ENCODE data around the gene SLC22A23.

The SLC22A23 gene

GRCh38 chr6:3443221-3443515 lies 13.7 kb downstream of the SLC22A23 start:
- TF ChIP-seq, protein P1, sequence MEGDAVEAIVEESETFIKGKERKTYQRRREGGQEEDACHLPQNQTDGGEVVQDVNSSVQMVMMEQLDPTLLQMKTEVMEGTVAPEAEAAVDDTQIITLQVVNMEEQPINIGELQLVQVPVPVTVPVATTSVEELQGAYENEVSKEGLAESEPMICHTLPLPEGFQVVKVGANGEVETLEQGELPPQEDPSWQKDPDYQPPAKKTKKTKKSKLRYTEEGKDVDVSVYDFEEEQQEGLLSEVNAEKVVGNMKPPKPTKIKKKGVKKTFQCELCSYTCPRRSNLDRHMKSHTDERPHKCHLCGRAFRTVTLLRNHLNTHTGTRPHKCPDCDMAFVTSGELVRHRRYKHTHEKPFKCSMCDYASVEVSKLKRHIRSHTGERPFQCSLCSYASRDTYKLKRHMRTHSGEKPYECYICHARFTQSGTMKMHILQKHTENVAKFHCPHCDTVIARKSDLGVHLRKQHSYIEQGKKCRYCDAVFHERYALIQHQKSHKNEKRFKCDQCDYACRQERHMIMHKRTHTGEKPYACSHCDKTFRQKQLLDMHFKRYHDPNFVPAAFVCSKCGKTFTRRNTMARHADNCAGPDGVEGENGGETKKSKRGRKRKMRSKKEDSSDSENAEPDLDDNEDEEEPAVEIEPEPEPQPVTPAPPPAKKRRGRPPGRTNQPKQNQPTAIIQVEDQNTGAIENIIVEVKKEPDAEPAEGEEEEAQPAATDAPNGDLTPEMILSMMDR (IDR thresholded peaks at IDR 0.05; ENCODE audit: poor library complexity, severe bottlenecking): no peak
- peaks cover 13% of the 10 kb centered on the region for H3K4me1 ChIP-seq (ENCODE audit: insufficient read depth, poor library complexity, severe bottlenecking)
- H3K36me3 ChIP-seq (ENCODE audit: low read depth): no peaks in the 10 kb centered on the region
- no peak for DNase-seq (ENCODE audit: low spot score)
- no peak for ATAC-seq (ENCODE audit: low read depth)
- H3K4me3 ChIP-seq (ENCODE audit: severe bottlenecking): no peak overlapping the region
- no peaks in the 10 kb centered on the region for H3K27me3 ChIP-seq (ENCODE audit: insufficient read depth, poor library complexity, severe bottlenecking)
- no peak overlapping the region for H3K27ac ChIP-seq (ENCODE audit: poor library complexity, severe bottlenecking)
- H3K9me3 ChIP-seq (ENCODE audit: severe bottlenecking): no peaks in the 10 kb centered on the region

DNA sequence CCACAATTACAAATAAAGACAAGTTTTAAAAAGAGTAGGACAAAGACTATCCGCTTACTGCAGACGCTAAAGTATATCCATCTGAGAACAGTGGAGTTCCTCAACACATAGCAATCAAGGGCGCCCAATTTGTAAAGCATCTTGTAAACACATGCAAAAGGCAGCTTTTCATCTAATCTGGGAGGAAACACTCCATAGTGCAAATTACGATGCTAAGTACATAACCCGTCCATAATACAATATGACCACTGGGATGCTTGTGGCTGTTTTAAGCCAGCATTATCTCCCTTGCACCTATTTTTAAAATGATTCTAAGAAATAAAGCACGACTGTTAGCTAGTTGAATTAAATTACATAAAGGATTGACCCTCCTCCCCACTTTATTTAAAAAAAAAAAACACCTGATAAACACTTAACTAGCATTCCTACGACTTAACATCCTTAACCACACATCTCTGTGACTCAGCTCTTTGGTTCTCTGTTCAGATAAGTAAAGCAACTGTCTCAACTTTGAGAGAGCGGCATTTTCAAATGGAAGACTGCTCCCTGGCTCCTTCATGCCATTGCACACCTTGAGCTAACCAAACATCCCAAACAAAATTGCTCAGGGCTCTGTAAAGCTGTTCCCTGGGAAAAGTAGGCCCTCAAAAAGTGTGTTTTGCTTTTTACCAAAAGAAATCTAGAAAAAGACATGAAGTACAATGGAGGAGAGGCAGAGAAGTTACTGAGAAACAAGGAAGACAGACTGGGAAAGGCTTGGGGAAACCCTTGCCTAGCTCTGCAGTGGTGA lies 14.2 kb downstream of the SLC22A23 start:
- no peak overlapping the region for H3K4me3 ChIP-seq (ENCODE audit: severe bottlenecking)
- H3K27ac ChIP-seq (ENCODE audit: poor library complexity, severe bottlenecking): no peak overlapping the region
- no peaks in the 10 kb centered on the region for H3K9me3 ChIP-seq (ENCODE audit: severe bottlenecking)
- ATAC-seq (ENCODE audit: low read depth): peak; percentile 54; the same call in 2 of the 3 replicates
- TF ChIP-seq, protein P1 (IDR thresholded peaks at IDR 0.05; ENCODE audit: poor library complexity, severe bottlenecking): no peak
- H3K36me3 ChIP-seq (ENCODE audit: low read depth): no peaks in the 10 kb centered on the region
- no peak for DNase-seq (ENCODE audit: low spot score)
- H3K27me3 ChIP-seq (ENCODE audit: insufficient read depth, poor library complexity, severe bottlenecking): no peaks in the 10 kb centered on the region
- peaks cover 17% of the 10 kb centered on the region for H3K4me1 ChIP-seq (ENCODE audit: insufficient read depth, poor library complexity, severe bottlenecking)

DNA sequence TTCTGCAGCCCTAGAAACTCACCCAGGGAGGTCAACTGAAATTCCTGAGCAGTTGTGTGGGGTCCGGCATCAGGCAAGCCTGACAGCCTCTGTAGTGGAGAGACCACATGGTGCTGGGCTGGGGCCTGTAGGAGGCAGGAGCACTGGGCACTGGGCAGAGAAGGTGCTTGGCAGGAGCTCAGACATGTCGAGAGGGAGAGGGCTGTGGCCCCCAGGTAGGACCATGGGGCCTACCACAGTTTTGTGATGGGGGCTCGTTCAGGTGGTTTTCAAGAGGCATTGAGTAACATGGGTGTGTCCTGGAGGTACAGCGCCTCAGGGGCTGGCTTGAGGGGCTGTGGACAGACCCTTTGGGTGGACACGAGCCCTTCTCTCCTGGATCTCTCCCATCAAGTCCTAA lies 15.9 kb downstream of the SLC22A23 start:
- H3K27me3 ChIP-seq (ENCODE audit: insufficient read depth, poor library complexity, severe bottlenecking): no peaks in the 10 kb centered on the region
- no peak overlapping the region for H3K27ac ChIP-seq (ENCODE audit: poor library complexity, severe bottlenecking)
- no peaks in the 10 kb centered on the region for H3K36me3 ChIP-seq (ENCODE audit: low read depth)
- no peaks in the 10 kb centered on the region for H3K9me3 ChIP-seq (ENCODE audit: severe bottlenecking)
- DNase-seq (ENCODE audit: low spot score): no peak
- TF ChIP-seq, protein P1 (IDR thresholded peaks at IDR 0.05; ENCODE audit: poor library complexity, severe bottlenecking): no peak
- H3K4me3 ChIP-seq (ENCODE audit: severe bottlenecking): no peak overlapping the region
- peaks cover 17% of the 10 kb centered on the region for H3K4me1 ChIP-seq (ENCODE audit: insufficient read depth, poor library complexity, severe bottlenecking)
- ATAC-seq (ENCODE audit: low read depth): no peak

- Histone ChIP-seq H3K36me3 (ENCODE audit: low read depth) (no peaks in the 10 kb centered on the region), H3K9me3 (ENCODE audit: severe bottlenecking) (no peaks in the 10 kb centered on the region)
- no peak for ATAC-seq (ENCODE audit: low read depth)
These were observed 16.9 kb downstream of the SLC22A23 start for GRCh38 chr6:3439961-3440360.

More at GRCh38 chr6:3439961-3440360, 16.9 kb downstream of the SLC22A23 start:
- Histone ChIP-seq H3K4me1 (ENCODE audit: insufficient read depth, poor library complexity, severe bottlenecking) (peaks cover 17% of the 10 kb centered on the region), H3K27me3 (ENCODE audit: insufficient read depth, poor library complexity, severe bottlenecking) (no peaks in the 10 kb centered on the region), H3K4me3 (ENCODE audit: severe bottlenecking) (no peak overlapping the region), H3K27ac (ENCODE audit: poor library complexity, severe bottlenecking) (no peak overlapping the region)
- TF ChIP-seq, protein P1 (IDR thresholded peaks at IDR 0.05; ENCODE audit: poor library complexity, severe bottlenecking): no peak
- no peak for DNase-seq (ENCODE audit: low spot score)

Data from RWPE2 (cell line).